Mammary epithelial cell (primary cell): ENCODE data around the gene ZNF430.

ENCODE experiments used
- CTCF ChIP-seq, 2 donors: IDR thresholded peaks in 1 of 2; conservative IDR thresholded peaks in 1 of 2; 2 replicates each; pipeline ENCODE4 v1.5.1; 2011 to 2012; ENCODE audit warnings: inconsistent platforms in 2 of 2, low read length in 2 of 2, mild to moderate bottlenecking in 2 of 2, control low read depth in 1 of 2, low read depth in 1 of 2; ENCODE audit not compliant: insufficient read depth in 1 of 2; ENCODE audit errors: extremely low read depth in 1 of 2
- EZH2 ChIP-seq: IDR thresholded peaks from 2 replicates; pipeline ENCODE4 v1.6.1; 2012; ENCODE audit warnings: low read length, inconsistent platforms, borderline replicate concordance

GRCh38 chr19:21045028-21045427 lies 24.6 kb downstream of the ZNF430 start:
- no peak for TF ChIP-seq CTCF (conservative IDR thresholded peaks at IDR 0.05 in 1 of 2, IDR thresholded peaks at IDR 0.05 in 1 of 2; ENCODE audit: extremely low read depth in 1 of 2, insufficient read depth in 1 of 2, low read depth in 1 of 2, low read length in 2 of 2)
- TF ChIP-seq EZH2 = no peak
